DMS79 (cell line): Measurements from ENCODE around the gene FXN.

Experiments
- DNase-seq: peaks from one replicate; lab custom pipeline; 2025; lab: John Stamatoyannopoulos, UW

Gene FXN

GRCh38 chr9:69143291-69143690, 107.7 kb downstream of the FXN start:
- DNase-seq = no peak

- DNase-seq = no peak
Observed at GRCh38 chr9:69145144-69145715, 109.7 kb downstream of the FXN start.

- no peak for DNase-seq
Observed at GRCh38 chr9:69147041-69147834, 111.7 kb downstream of the FXN start.

GRCh38 chr9:69149321-69149807, 113.8 kb downstream of the FXN start:
- no peak for DNase-seq
